NCI-H510A (cell line): ENCODE measurements around the gene C1orf50.
"Not testable (repeated sequence)": the region's sequence is repeated elsewhere in the genome, so short reads cannot be mapped to it uniquely, and the experiment has no call there.

Source experiments
- DNase-seq: peaks from one replicate; lab custom pipeline; 2025; lab: John Stamatoyannopoulos, UW

C1orf50 gene

GRCh38 chr1:42739753-42740700 is 27.0 kb upstream of the C1orf50 start, which contains the start of gene CLDN19:
CLDN19 (minus strand) TSS chr1:42740236; CDS start chr1:42740063, 173 bp downstream.
- DNase-seq = no peak

DNA sequence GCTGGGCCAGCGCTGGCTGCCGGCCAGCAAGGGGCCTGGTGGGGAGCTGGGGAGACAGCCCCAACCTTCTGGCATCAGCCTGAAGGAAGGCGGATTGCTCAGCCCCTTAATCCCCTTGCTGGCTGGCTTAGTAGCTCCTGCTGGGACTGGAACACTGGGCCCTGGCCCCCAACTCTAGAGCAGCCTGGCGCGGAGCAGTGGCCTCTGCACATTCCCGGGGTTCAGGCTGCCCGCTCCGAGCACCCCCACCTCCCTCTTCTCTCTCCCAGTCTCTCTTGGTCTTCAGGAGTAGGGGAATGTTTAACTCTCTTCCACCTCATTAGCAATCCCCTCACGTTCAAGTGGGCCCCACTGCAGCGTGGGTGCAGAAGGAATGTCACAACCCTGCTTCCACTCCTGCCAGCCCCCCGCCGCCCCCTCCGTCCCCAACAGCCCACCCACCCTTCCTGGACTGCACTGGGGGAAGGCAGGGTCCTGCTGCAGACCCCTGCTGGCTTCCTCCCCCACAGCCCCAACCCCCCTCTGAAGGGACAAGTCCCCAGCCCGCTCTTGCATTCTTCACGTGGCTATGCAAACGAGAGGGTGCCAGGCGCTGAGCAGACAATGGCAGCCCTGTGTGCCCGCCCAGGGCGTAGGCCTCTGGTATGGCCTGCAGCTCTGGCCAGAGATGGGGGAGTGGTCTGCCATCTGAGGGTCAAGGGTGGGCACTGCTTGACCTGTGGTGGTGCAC is 26.0 kb upstream of the C1orf50 start:
- DNase-seq = no peak

- no peak for DNase-seq
These were observed 25.3 kb upstream of the C1orf50 start for GRCh38 chr1:42741706-42742105.

DNA sequence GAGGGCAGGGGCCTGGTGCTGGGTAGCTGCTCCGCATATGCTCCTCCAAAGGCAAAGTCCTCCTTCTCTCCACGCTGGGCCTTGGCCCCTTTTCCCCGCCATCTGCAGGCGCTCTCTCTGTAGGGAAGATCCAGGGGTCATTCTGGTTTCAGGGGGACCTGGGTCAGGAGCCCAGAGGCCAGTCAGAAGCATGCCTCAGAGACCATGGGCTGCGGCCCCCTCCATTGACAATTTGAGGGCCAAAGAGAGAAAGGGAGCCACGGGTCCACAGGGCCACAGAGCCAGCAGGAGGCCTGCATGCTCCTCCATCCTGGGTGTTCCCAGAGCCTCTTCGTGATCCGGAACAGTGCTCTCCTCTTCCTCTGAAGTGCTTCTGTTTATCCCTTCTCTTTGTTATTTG is 24.9 kb upstream of the C1orf50 start:
- no peak for DNase-seq

GRCh38 chr1:42742617-42743316 is 24.3 kb upstream of the C1orf50 start:
- no peak for DNase-seq

GRCh38 chr1:42743317-42744147 is 23.5 kb upstream of the C1orf50 start:
- no peak for DNase-seq

- DNase-seq = no peak
These were observed 23.0 kb upstream of the C1orf50 start for GRCh38 chr1:42744148-42744413.

DNA sequence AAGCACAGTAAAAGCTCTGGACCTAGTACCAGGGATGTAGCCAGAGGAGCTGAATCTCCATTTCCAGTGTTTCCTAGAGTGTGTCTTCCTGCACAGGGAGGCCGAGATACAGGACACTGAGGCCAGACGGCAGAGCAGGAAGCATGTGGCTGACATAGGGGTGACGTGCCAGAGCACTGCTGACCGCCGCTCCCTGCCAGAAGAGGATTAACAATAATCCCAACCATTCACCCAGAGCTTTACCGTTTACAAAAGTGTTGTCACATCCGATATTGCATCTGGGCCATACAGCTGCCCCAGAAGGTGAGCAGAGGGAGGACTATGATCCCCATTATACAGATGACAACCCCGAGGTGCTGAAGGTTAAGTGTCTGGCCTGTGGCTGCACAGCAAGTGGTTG is 21.2 kb upstream of the C1orf50 start:
- no peak for DNase-seq

DNA sequence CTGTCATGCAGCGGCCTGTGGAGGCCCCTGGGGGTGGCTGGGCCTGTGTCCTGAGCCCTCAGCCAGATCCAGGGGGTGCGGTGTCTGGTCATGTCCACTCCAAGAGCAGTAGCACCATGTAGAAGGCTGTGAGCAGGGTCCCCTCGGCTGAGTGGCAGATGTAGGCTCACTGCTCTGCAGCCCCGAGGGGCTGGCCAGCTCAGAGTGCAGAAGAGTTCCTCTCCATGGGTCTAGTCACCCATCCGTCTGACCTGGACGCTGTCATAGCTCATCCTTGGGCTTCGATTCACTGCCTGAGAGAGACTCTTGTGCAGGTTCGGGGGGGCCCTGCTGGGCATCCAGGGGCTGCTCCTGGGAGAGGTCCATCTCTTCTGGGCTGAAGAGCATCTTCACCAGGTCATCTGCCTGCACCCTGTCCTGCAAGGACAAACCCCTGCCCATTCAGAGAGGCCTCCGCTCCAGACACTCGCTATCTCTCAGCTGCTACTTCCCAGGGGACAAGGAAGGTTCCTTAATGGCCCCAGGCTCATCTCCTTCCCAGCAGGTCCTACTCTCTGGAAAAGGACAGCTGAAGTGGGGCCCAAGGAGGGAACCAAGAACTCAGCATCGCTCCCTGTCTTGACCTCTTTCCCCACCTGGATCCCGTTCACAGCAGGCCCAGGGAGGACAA is 20.5 kb upstream of the C1orf50 start:
- no peak for DNase-seq

DNA sequence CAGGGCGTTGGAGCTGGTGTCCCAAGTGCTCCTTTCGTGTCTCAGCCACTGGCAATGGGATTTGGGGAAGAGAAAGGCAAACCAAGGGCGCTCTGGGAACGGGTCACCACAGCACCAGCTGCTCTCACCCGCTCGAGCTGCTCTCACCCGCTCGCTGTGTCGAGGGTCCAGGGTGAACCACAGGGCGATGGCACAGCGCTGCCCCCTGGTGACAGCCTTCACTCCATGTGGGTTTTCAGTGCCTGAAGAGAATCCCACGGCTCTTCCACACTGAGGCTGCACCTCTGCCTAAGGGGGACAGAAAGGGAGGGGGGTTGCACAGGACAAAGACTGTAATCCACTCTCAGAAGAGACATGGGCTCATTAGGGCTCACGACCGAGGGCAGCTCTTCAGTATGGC is 19.9 kb upstream of the C1orf50 start:
- no peak for DNase-seq

DNA sequence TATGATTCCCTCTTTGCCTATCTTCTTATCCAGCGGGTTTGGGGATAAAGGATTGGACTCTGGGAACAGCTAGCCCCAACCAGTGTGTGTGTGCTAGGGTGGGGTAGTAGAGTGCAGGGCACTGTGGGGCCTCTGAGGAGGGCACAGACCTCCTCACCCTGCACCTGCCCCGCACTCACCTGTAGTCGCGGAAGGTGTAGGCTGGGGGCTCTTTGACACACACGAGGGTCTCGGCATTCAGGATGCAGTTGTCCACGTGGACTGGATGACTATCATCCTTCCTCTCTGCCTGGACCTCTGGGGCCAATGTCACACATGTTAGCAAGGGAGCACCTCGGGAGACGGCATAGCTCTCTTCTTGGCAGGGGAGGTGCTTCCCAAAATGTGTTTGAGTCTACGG is 19.0 kb upstream of the C1orf50 start:
- no peak for DNase-seq

DNA sequence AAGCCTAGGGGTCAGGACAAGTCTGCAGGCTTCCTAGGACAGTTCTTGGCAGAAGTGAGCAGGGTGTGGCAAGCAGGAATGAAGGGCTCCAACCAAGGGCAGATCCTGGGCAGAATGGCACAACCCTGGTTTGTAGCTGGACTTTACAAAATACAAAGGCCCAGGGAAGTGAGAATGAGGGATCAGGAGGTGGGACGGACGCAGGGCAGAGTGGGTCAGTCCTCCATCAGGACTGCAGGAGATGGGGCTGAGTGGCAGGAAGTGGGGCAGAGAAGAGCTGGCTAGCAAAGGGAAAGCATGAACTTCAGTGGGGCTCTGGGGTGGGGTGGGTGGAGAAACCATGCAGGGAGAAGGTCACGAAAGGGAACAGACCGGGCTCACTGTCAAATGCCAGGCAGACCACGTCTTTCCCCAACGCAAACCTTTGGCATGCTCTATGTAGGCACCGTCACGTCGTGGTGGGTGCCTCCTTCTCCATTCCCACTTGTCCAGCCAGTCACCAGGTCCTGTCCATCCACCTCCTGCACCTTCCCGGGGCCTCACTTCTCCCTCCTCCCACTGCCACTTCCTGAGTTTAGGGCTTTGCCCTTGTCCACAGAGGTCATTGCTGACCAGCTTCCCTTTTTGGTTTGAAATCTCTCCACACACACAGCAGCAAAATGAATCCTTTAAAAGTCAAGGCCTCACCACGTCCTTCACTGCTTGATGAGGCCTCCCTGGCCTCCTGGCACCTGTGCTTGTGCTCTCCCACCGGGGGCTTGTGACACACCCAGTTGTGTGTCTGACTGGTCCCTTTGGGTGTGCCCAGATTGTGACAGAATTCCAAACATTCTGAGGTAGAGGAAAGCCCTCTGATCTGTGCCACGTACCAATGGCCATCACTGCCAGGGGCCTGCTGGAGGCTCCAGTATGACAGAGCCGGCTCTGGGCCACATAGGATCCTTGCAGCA is 18.3 kb upstream of the C1orf50 start:
- DNase-seq = no peak

GRCh38 chr1:42750041-42750440 is 17.0 kb upstream of the C1orf50 start:
- no peak for DNase-seq

DNA sequence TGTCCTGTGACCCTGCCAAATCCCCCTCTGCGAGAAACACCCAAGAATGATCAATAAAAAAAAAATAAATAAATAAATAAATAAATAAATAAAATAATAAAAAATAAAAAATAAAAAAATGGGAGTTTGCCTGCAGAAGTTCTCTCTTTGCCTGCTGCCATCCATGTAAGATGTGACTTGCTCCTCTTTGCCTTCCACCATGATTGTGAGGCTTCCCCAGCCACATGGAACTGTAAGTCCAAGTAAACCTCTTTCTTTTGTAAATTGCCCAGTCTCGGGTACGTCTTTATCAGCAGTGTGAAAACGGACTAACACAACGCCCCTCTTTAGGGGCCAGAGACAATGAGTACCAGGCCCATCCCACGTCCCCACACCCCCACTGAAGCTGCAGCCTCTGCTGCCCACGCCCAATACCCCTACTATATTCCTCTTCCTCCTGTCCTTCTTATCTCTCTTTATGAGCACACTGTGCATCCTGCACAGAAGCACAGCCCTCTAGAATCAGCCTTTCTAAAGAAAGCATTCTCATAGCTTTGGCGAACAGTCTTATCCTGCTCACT is 15.5 kb upstream of the C1orf50 start:
- DNase-seq = not testable (repeated sequence)

DNA sequence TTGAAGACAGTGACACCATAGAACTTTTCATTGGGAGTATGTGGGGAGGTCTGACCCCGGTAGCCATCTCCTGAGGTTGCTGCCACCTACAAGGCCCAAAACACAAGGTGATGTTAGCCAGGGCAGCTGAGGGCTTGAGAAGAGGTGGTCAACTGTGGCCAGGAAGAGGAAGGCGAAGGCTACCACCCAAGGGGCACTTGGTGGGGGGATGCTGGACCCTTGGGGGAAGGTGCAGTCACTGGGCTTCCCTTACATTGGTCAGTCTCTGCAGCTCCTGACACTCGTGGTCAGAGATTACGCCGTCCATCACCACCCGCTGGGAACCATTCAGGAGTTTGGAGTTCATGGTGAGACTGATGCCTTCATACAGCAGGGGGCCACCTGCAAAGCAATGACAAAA is 14.8 kb upstream of the C1orf50 start:
- no peak for DNase-seq

- no peak for DNase-seq
These were observed 14.0 kb upstream of the C1orf50 start for GRCh38 chr1:42753070-42753469.

DNA sequence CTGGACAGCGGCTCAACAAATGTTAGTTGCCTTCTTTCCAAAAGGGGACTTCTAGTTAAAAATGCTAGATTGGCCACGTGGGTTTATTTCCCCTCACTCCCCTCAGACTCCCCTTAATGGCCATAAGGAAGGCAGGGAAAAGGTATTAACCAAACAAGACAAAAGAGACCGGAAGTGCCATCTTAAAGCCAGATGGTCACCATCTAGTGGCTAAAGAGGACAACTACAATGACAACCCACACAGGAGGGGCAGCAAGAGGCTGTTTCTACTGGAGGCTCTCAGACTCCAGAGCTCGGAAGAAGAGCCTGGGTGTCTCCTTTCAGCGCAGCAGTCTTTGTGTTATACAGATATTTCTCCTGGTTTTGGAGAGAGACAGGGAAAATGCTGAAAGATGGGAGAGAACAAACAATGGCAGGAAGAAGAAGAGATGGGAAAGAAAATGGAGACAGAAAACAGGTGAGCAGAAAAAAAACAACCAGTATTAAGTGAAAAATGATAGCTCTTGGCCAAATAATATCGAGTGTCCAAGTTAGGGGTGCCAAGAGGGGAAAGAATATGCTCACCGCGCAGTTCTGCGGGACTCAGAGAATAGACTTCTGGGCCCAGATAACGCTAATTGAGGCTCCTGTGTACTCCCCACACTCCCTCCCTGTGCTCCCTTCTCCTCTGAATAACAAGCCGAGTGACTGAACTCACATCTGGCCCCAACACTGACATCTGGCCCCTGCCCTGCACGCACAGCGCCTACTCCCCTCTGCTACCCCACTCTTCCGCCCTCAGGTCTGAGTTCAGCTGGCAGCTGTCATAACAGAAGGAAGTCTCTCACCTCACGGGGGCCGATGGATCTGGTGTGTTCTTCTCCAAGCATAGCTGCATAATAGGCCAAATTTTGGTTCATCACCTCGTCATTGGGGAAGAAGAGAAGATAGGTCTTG is 9.8 kb upstream of the C1orf50 start:
- peak; percentile 53 for DNase-seq

- DNase-seq = no peak
These were observed 9.2 kb upstream of the C1orf50 start for GRCh38 chr1:42757892-42758275.

GRCh38 chr1:42758641-42759040 is 8.4 kb upstream of the C1orf50 start:
- DNase-seq = no peak
